Endothelial cell of hepatic sinusoid (primary cell): ENCODE results near the gene MAP2K5.

Experiments
- in situ Hi-C: cut with HindIII; loops from 2 replicates; pipeline ENCODE4 v1.10.0; 2017; ENCODE audit warnings: low sequenced_read_pairs

The MAP2K5 gene

DNA sequence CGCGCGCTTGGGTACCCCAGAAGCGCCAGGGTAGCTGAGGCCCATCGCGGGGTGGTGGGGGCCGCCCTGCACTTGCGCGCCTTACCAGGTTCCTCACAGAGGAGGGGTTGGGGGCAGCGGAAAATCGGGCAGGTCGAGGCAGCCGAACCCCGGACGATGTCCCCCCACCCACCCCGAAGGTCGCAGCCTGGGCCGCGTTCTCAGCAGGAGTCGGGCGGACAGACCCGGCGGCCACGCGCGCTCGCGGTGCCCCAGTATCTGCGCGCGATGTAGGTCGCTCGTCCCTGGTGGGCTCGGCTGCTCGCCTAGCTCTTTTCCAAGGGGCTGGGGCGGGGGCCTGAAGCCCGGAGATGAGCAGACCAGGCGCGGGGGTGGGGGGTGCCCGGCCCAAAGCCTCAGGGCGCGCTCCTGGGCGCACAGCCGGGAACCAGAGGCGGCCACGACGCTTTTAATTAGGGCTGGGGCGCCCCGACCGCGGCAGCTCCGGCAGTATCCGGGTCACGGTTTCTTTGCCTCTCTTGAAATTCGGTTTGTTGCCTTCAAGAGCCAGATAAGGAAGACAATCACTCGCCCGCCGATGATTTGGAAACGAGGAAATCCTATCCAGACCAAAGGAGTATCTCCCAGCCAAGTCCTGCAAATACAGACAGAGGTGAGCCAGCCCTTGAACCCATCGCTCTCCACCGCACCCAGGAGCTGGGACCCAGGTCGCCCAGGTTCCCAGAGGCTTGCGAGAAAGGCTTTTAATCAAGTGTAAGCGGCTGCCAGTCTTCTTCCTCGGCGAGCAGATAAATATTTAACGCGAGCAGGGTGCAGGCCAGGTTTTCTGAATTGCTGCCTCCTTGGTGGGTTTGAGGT, 287.4 kb downstream of the MAP2K5 start:
- in situ Hi-C loops: no loop called here

DNA sequence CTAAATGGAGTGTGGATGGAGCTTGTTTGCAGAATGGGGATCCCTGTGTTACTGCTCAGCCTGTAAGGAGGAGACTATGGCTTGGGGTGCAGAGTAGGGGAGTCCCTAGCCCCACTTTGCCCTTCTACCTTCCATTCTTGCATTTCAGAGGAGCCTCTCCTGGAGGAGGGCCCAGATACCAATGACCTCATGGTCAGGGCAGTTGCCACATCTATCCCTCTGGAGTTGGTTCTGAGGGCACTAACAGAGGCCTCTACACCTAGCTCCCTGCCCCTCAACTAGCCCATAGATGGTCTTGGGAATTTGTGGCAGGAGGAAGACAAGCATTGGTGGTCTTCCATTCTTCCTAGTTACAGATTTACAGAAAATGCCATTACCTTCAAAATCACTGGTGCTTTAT, 288.9 kb downstream of the MAP2K5 start:
- in situ Hi-C loops: no loop called here

DNA sequence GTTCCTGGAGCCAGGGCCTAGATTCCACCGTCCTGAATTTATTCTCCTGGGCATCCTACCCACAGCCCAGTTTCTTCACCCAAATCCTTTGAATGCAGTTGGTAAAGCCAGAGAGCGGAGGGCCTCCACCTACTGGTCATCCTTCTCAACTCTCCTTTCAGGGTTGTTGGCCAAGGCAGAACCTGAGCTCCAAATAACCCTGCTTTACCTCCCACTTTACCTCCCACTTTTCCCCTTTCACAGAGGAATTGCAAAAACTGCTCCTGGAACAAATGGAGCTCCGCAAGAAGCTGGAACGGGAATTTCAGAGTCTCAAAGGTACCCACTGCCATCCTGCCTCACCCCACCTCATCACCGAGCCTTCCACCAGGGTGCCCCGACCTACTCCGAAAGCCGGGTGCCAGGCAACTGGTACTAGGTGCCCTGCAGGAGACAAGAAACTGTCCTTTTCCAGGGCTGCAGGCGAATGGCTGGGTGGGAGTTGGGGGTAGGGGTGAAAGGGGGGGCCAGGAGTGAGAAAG, 289.6 kb downstream of the MAP2K5 start:
- in situ Hi-C loops: no loop called here

- in situ Hi-C loops: no loop called here
These were observed 290.6 kb downstream of the MAP2K5 start for GRCh38 chr15:67832897-67833709.

DNA sequence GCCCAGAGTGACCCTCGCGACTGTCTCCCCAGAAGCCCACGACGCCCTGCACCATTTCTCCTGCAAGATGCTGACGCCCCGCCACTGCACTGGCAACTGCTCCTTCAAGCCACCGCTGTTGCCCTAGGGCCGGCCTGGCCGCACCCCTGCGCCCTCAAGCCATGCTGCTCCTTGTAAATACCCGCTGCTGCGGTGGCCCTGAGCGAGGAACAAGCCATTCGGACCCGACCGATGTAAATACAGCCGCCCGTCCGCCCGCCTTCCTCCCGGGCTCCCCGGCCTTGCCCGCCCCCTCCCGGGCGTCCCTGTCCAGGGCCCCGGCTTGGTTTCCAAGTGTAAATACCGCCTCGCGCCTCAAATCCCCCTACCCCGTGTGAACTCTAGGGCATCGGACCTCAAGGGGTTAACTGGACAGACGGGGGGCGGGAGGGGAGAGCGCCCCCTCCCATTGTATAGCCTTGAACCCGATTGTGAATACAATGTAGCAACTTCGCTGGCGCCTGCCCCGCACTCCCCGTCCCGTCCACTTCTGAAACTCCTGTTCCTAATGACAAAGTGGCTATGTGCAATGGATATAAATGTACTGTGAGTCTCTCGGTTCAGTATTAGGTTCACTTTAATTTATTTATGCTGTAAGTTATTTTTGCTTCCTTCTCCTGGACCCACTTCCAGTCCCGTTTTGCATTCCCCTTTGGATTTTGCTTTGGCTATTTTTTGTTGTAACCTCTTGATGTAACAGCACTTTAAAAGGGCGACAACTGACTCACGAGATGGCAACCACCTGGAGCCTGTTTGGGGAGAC, 291.4 kb downstream of the MAP2K5 start:
- in situ Hi-C loops: no loop called here

DNA sequence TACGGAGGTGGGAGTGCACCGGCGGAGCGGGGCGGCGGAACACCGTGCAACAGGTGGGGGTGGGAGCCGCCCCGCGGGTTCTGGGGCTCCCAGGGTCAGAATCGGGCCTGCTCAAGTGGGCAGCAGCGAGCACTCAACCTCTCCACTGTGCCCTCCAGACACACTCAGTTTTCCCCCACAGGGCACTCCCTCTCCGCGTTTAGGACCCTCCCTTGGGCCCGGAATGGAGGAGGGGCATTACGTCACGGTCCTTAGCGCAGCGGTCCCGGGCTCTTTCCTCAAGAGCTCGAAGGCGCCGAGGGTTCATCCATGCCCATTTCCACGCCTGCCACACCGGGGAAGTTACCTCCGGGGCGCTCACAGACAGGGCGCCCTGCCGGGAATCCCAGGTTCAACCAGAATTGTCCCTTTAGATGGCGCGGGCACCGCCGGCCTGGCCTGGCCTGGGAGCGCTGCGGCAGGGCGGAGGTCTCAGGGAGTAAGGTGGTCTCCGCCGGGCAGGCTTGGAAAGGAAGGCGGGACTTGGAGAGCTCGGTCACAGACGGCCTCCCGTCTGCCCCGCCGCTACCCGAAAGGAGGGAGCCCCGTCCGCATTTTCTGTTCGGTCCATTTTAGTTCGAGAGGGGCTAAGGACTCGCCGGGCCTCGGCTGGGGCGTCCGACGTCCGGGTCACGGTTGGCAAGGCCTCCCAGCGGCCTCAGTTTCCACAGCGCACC, 292.2 kb downstream of the MAP2K5 start:
- in situ Hi-C loops: no loop called here

DNA sequence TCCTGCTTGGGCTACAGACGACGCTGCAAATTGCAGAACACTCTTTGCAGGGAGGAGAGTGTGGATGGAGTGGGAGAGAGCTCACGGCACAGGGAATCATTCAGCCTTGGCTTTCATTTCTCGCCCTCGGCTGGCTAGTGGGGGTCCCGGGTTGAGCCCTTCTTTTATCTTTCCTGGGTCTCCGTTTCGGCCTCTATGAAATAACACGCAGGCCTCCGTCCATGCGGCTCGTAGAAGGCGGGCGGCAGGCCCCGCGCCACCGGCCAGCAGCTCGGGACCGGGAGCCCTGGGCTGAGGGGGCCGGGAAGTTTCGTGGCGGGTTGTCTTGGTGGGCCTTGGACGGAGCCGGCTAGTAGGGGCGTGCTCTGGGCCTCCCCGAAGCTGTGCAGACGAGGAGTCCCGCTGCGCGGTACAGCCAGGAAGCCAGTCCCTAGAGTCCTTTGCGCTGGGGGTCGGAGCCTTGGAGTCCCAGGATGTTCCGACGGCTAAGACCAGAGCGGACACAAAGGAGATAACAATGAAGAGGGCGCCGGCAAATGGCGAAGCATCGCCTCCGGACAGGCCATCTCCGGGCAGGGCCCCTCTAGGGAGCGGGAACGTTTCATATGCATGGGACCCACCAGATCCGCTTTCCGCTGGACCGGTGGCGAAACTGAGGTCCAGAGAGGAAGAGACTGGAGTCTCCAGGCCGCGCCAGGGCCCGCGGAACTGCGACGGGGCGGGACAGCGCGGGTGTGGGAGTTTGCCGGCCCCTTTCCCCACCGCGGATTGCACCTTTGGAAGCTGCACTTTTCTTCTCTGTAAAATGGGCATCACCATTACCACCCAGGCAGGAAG, 293.0 kb downstream of the MAP2K5 start:
- in situ Hi-C loops: no loop called here

GRCh38 chr15:67836134-67836455, 293.6 kb downstream of the MAP2K5 start:
- in situ Hi-C loops: no loop called here

DNA sequence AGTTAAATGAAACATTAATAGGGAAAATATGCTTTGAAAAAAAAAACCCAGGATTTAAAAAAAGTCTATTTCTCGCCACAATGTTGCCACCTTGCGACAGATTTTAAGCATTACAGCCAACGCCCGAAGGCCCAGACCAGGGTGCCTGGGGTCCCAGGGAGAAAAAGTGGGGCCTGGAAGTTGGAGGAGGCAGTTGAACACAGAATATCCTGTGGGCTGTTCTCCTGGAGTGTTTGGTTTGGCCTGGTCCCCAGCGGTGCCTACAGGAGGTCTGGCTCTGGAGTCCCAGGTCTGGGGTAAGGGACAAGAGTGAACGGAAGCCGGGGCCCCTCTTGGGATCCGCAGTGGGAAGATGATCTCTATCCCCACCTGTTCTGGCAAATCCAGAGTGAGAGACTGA, 294.0 kb downstream of the MAP2K5 start:
- in situ Hi-C loops: no loop called here

- in situ Hi-C loops: no loop called here
These were observed 294.5 kb downstream of the MAP2K5 start for GRCh38 chr15:67836955-67837354.

DNA sequence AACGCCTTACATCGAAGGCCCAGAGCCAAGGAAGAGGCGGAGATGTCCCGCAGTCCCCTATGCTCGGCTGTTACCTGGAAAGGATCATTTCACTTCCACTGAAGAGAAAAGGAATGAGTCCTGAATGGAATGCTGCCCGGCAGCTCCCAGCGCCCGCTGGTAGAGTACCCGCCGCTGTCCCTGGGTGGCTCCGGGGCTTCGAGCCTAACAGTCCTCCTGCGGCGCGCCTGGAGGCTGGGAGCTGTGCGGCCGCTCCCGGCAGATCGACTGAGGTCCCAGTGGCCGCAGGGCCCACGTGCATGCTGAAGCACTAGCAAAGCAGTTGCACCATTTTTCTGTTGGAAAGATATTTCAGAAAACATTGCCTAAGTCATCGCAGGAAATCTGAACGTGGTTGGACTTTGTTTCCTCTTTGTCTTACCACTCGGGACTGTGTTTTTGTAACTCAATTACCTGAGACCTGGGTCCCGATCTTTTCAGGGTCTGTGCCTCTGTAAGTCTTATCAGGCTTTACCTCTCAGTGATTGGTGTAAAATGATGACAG, 296.4 kb downstream of the MAP2K5 start:
- in situ Hi-C loops: no loop called here

DNA sequence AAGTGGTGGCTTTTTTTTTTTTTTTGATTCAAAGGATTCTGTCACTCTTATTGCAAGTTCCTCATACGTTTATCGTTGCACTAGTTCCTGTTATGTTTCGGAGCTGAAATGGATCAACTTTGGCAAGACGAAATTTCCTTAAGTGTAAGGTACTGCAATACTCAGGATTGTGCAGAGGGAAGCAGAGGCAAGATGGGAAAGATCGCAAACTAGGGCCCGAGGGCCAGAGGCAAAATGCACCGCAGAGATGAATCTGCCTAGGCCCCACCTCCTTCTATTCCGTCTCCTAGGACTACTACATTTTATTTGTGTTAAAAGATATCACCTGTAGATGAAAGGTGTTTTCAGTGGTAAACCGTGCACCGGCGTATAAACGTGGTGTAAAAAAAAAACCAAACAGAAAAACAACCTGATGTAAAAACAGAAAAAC, 297.0 kb downstream of the MAP2K5 start:
- in situ Hi-C loops: no loop called here

DNA sequence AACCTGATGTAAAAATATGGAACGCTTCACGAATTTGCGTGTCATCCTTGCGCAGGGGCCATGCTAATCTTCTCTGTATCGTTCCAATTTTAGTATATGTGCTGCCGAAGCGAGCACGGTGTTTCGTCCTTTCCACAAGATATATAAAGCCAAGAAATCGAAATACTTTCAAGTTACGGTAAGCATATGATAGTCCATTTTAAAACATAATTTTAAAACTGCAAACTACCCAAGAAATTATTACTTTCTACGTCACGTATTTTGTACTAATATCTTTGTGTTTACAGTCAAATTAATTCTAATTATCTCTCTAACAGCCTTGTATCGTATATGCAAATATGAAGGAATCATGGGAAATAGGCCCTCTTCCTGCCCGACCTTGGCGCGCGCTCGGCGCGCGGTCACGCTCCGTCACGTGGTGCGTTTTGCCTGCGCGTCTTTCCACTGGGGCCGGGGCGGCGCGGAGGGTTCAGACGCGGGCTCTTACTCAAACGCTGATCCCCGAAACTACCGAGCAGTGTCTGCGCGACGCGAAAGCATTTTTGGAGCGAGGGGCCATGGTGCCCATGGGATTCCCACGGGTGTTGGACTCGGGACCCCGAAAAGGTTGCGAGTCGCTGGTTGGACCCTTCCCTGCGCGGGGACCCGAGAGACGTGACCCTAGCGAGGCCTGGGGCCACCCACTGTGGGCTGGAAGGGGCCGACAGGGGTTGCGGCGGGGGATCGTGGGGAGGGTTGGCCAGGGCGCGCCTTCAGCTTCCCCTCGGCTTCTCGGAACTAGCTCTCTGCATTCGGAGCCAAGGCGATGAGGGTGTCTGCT, 297.6 kb downstream of the MAP2K5 start, which contains the start of gene RNU6-1:
RNU6-1 (minus strand) TSS at position 117 of the 820 bp plus-strand sequence.
- in situ Hi-C loops: no loop called here

DNA sequence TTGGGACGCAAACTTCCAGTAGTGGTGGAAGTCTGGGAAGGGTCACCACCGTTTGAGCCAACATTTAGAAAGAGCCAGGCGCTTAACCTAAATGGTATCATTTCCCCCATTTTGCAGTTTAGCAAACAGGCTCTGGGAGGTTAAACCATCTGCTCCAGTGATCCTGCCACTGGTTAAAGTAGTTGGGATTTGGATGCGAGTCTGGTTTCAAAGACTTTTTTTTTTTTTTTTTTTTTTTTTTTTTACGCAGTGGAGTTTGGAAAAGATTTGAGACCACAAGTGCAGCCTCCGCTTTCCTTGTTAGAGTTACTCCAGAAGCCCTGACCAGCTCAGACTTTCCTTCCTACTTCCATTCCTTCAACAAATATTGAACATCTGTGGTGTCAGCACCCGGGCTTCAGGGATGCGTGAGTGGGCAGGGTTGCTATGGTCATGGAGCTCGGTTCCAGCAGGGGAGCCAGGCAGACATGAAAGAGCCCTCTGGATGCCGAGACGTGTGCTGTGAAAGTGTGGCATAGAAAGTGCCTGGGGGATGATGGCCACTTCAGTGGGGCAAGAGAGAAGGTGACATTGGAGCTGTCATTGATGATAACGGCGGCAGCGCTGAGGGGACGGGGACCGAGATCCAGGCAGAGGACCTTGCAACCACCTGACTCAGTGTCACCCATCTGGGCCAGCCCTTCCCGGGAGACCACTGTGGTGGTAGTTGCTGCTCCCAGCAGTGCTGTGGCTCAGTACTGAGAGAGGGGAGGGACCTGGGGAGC, 298.4 kb downstream of the MAP2K5 start:
- in situ Hi-C loops: no loop called here

- in situ Hi-C loops: no loop called here
These were observed 298.9 kb downstream of the MAP2K5 start for GRCh38 chr15:67841513-67841762.

GRCh38 chr15:67843092-67843501, 300.6 kb downstream of the MAP2K5 start:
- in situ Hi-C loops: no loop called here

- in situ Hi-C loops: no loop called here
These were observed 301.3 kb downstream of the MAP2K5 start for GRCh38 chr15:67843571-67844387.
